GM19099 (cell line): Measurements from ENCODE around the gene TCERG1.

Experiments
- POLR2A ChIP-seq: IDR thresholded peaks from 3 replicates; pipeline ENCODE4 v1.6.1; 2011; ENCODE audit warnings: low read depth; ENCODE audit not compliant: insufficient read length; ENCODE audit errors: extremely low read depth

The TCERG1 gene

GRCh38 chr5:146527785-146528184 is 80.7 kb downstream of the TCERG1 start:
- TF ChIP-seq POLR2A, result no peak

- TF ChIP-seq POLR2A, result no peak
Measured at GRCh38 chr5:146528236-146528635, 81.1 kb downstream of the TCERG1 start.

- TF ChIP-seq POLR2A, result no peak
Measured at GRCh38 chr5:146529984-146530383, 82.9 kb downstream of the TCERG1 start.

GRCh38 chr5:146533260-146533857 is 86.2 kb downstream of the TCERG1 start:
- TF ChIP-seq POLR2A, result no peak

- TF ChIP-seq POLR2A, result no peak
Measured at GRCh38 chr5:146533882-146534281, 86.7 kb downstream of the TCERG1 start.

- TF ChIP-seq POLR2A, result no peak
Measured at GRCh38 chr5:146538432-146538831, 91.3 kb downstream of the TCERG1 start.

GRCh38 chr5:146539973-146540372 is 92.8 kb downstream of the TCERG1 start:
- no peak for TF ChIP-seq POLR2A

GRCh38 chr5:146540414-146540813 is 93.3 kb downstream of the TCERG1 start:
- TF ChIP-seq POLR2A, result no peak

GRCh38 chr5:146541958-146542849 is 95.1 kb downstream of the TCERG1 start:
- TF ChIP-seq POLR2A, result no peak

GRCh38 chr5:146544232-146544631 is 97.1 kb downstream of the TCERG1 start:
- TF ChIP-seq POLR2A, result no peak

GRCh38 chr5:146548781-146549449 is 101.8 kb downstream of the TCERG1 start:
- TF ChIP-seq POLR2A, result no peak

GRCh38 chr5:146549615-146550014 is 102.5 kb downstream of the TCERG1 start:
- TF ChIP-seq POLR2A, result no peak

GRCh38 chr5:146553446-146553845 is 106.3 kb downstream of the TCERG1 start:
- no peak for TF ChIP-seq POLR2A

- no peak for TF ChIP-seq POLR2A
Measured at GRCh38 chr5:146560205-146560812, 113.2 kb downstream of the TCERG1 start.
